ENCODE results near the gene GFRAL. TPM values are rescaled to one million over a fixed set of nuclear protein-coding genes. Genes with fewer than 3 reads are reported as not detected.

The GFRAL gene
- total RNA-seq, result not detected

GRCh38 chr6:55327169-55327568 is at the start of gene GFRAL:
Gene GFRAL (plus strand): TSS chr6:55327469. CDS start chr6:55327555, 86 bp downstream.
- Histone ChIP-seq H3K36me3 (replicated peaks in 1 of 2; ENCODE audit: insufficient read depth in 1 of 2, low read depth in 2 of 2) (no peaks in the 10 kb centered on the region), H3K9me3 (no peaks in the 10 kb centered on the region), H3K27me3 (no peaks in the 10 kb centered on the region), H3K4me1 (no peaks in the 10 kb centered on the region), H3K4me3 (no peak within 1 kb of the TSS), H3K27ac (no peak within 1 kb of the TSS)
- 55 to 57% methylated on average over 5 of the region's 5 CpGs for WGBS, 2 donors
- DNase-seq (no peak), ATAC-seq (no peak)
- no peak for TF ChIP-seq POLR2A (IDR thresholded peaks at IDR 0.05)
- no peak for TF ChIP-seq CTCF (IDR thresholded peaks at IDR 0.05)
- intact Hi-C loops (cut with DNase I), result no loop called here

GRCh38 chr6:55277646-55278045 is 49.6 kb upstream of the GFRAL start:
- H3K36me3 ChIP-seq (replicated peaks in 1 of 2; ENCODE audit: insufficient read depth in 1 of 2, low read depth in 2 of 2), result no peaks in the 10 kb centered on the region
- no peak for TF ChIP-seq POLR2A (IDR thresholded peaks at IDR 0.05)
- no peak for TF ChIP-seq CTCF (IDR thresholded peaks at IDR 0.05)
- no peak overlapping the region for H3K4me3 ChIP-seq
- H3K27me3 ChIP-seq, result peaks cover 0 to 6% of the 10 kb centered on the region in 2 donors
- no peak overlapping the region for H3K27ac ChIP-seq
- WGBS, 2 donors, result 54 to 64% methylated on average over 5 of the region's 5 CpGs
- intact Hi-C loops (cut with DNase I), result loop anchor here (10.0 kb wide), 1 partner anchor 677 kb away; no protein-coding TSS in a partner anchor
- no peaks in the 10 kb centered on the region for H3K4me1 ChIP-seq
- no peak for DNase-seq
- H3K9me3 ChIP-seq, result no peaks in the 10 kb centered on the region
- no peak for ATAC-seq

- H3K27me3 ChIP-seq, result peaks cover 0 to 3% of the 10 kb centered on the region in 2 donors
- no peak overlapping the region for H3K27ac ChIP-seq
- H3K4me3 ChIP-seq, result no peak overlapping the region
- H3K36me3 ChIP-seq (replicated peaks in 1 of 2; ENCODE audit: insufficient read depth in 1 of 2, low read depth in 2 of 2), result no peaks in the 10 kb centered on the region
- H3K4me1 ChIP-seq, result no peaks in the 10 kb centered on the region
- 51 to 60% methylated on average over 4 of the region's 4 CpGs for WGBS, 2 donors
- TF ChIP-seq CTCF (IDR thresholded peaks at IDR 0.05) (no peak), POLR2A (IDR thresholded peaks at IDR 0.05) (no peak)
- ATAC-seq, result no peak
- DNase-seq, result no peak
- intact Hi-C loops (cut with DNase I), result no loop called here
- no peaks in the 10 kb centered on the region for H3K9me3 ChIP-seq
These were observed 46.1 kb upstream of the GFRAL start for GRCh38 chr6:55281215-55281614.

GRCh38 chr6:55282115-55282514 is 45.2 kb upstream of the GFRAL start:
- Histone ChIP-seq H3K4me3 (no peak overlapping the region), H3K4me1 (no peaks in the 10 kb centered on the region), H3K9me3 (no peaks in the 10 kb centered on the region), H3K27ac (no peak overlapping the region), H3K27me3 (no peaks in the 10 kb centered on the region), H3K36me3 (replicated peaks in 1 of 2; ENCODE audit: insufficient read depth in 1 of 2, low read depth in 2 of 2) (no peaks in the 10 kb centered on the region)
- DNase-seq (no peak), ATAC-seq (no peak)
- TF ChIP-seq CTCF (IDR thresholded peaks at IDR 0.05), result no peak
- no peak for TF ChIP-seq POLR2A (IDR thresholded peaks at IDR 0.05)
- intact Hi-C loops (cut with DNase I), result no loop called here
- WGBS, 2 donors, result 36 to 40% methylated on average over 6 of the region's 6 CpGs

- Histone ChIP-seq H3K36me3 (replicated peaks in 1 of 2; ENCODE audit: insufficient read depth in 1 of 2, low read depth in 2 of 2) (no peaks in the 10 kb centered on the region), H3K4me1 (no peaks in the 10 kb centered on the region), H3K4me3 (no peak overlapping the region), H3K9me3 (no peaks in the 10 kb centered on the region), H3K27me3 (no peaks in the 10 kb centered on the region), H3K27ac (no peak overlapping the region)
- intact Hi-C loops (cut with DNase I), result no loop called here
- no peak for DNase-seq
- 61 to 68% methylated on average over 2 of the region's 2 CpGs for WGBS, 2 donors
- TF ChIP-seq CTCF (IDR thresholded peaks at IDR 0.05) (no peak), POLR2A (IDR thresholded peaks at IDR 0.05) (no peak)
- no peak for ATAC-seq
These were observed 40.4 kb upstream of the GFRAL start for GRCh38 chr6:55286824-55287223.

Measured in body of pancreas (tissue), 4 donors.